ENCODE data around the gene PDCD4. TPM values are rescaled to one million over a fixed set of nuclear protein-coding genes. Genes with fewer than 3 reads are reported as not detected.

Gene PDCD4
- total and polyA plus RNA-seq, 10 of the 15 experiments (the other 5 are each of a cell fraction or from before 2014, with no cell fraction given) = 101 to 372 (median 171) TPM

DNA sequence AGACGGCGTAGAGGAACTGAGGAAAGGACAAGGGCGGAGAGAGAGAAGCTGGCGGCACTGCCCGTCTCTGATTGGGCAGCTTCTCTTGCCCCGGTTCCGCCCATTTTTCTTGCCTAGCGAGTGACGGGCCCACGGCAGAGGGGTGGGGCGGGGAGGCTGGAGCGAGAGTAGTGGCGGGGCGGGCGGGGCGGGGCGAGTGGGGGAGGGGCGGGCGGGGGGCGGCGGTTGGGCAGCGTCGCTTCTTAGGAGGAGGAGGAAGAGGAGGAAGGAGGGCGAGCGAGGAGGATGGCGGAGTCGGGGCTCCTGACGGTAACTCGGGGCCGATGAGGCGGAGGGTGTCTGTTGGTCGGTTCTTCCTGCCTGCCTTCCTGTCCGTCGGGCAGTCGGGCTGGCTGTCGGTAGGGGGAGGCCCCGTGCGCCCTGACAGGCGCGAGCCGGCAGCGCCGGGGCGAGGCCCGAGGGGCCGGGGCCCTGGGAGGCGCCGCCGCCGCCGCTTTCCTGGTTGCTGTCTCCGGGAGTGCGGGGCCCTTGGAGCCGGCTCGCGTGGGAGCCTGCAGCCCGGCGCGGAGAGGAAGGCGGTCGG lies 47.7 kb downstream of the PDCD4 start, which contains the start of gene SHOC2 (continued):
- TF ChIP-seq, protein P1, sequence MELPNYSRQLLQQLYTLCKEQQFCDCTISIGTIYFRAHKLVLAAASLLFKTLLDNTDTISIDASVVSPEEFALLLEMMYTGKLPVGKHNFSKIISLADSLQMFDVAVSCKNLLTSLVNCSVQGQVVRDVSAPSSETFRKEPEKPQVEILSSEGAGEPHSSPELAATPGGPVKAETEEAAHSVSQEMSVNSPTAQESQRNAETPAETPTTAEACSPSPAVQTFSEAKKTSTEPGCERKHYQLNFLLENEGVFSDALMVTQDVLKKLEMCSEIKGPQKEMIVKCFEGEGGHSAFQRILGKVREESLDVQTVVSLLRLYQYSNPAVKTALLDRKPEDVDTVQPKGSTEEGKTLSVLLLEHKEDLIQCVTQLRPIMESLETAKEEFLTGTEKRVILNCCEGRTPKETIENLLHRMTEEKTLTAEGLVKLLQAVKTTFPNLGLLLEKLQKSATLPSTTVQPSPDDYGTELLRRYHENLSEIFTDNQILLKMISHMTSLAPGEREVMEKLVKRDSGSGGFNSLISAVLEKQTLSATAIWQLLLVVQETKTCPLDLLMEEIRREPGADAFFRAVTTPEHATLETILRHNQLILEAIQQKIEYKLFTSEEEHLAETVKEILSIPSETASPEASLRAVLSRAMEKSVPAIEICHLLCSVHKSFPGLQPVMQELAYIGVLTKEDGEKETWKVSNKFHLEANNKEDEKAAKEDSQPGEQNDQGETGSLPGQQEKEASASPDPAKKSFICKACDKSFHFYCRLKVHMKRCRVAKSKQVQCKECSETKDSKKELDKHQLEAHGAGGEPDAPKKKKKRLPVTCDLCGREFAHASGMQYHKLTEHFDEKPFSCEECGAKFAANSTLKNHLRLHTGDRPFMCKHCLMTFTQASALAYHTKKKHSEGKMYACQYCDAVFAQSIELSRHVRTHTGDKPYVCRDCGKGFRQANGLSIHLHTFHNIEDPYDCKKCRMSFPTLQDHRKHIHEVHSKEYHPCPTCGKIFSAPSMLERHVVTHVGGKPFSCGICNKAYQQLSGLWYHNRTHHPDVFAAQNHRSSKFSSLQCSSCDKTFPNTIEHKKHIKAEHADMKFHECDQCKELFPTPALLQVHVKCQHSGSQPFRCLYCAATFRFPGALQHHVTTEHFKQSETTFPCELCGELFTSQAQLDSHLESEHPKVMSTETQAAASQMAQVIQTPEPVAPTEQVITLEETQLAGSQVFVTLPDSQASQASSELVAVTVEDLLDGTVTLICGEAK (IDR thresholded peaks at IDR 0.05; ENCODE audit: borderline replicate concordance) = no peak

DNA sequence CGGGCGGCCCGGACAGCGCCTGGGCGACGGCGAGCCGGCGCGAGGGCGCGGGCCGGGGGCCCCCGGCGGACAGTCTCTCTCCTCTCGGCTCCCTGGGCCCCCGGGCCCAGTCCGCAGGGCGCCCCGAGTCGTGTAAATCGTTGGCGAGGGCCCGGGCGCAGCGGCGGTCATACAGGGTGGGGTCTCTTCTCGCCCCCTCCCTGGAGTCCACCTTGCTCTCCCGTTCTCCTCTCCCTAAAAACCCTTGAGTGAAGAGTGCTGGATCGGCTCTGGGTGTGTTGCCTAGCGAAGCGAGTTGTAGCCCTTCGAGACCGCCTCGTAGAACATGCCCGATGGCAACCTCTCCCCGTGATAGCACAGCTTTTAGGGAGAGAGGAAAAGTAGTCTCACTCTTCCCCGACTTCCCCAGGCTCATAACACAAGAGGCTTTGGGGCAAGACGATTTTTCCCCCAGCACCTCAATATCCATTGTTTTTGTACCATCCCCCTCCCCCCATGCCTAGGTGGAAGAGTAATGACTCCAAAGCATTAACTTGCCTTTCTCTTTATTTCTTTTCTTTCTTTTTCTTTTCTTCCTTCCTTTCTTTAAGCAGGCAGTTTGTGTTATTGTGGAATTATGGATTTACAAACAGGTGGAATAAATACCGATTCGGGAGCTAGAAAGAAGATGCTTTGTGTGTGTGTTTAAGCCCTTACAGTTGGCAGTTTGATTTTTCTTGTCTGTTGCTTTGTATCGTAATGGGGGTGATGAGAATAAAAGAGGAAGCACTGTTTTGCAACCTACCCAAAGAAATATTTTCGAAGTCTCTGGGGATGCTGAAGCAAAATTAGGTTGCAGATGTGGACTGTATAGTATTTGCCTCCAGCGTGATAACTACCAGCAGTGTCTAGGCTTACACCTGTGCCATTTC lies 48.5 kb downstream of the PDCD4 start:
- in situ Hi-C loops (cut with MboI) (no loop called here), intact Hi-C loops (cut with micrococcal nuclease; ENCODE audit: unreplicated experiment) (loop anchor here (1.0 to 10.0 kb wide), 6 partner anchors 41 to 615 kb away; partner anchors contain the start of gene SMNDC1)
- Histone ChIP-seq H3K9ac (ENCODE audit: control insufficient read depth, insufficient read depth, low read length) (peak overlapping the region; percentile 84), H3K36me3 (ENCODE audit: control insufficient read depth in 2 of 2, insufficient read depth in 2 of 2, low read length in 1 of 2) (peaks cover 0 to 2% of the 10 kb centered on the region in 2 experiments; a peak in 1 of 4 replicates), H2AFZ (ENCODE audit: control insufficient read depth, low read depth, low read length) (no peak overlapping the region), H3K27ac (ENCODE audit: control insufficient read depth, insufficient read depth) (peak overlapping the region; percentile 85), H3K4me2 (ENCODE audit: control insufficient read depth, insufficient read depth) (peak overlapping the region; percentile 17; the same call in 1 of the 2 replicates), H3K4me3 (peak overlapping the region; percentile 71), H3K79me2 (ENCODE audit: control insufficient read depth, insufficient read depth, low read length) (peaks cover 63% of the 10 kb centered on the region), H3K27me3 (replicated peaks in 1 of 2; ENCODE audit: control insufficient read depth in 2 of 2, insufficient read depth in 2 of 2, low read length in 1 of 2) (no peaks in the 10 kb centered on the region), H3K9me3 (replicated peaks; ENCODE audit: control insufficient read depth, insufficient read depth, low read length) (no peaks in the 10 kb centered on the region), H3K4me1 (ENCODE audit: control insufficient read depth, insufficient read depth, low read length) (peaks cover 10% of the 10 kb centered on the region; the same call in 1 of the 2 replicates), H4K20me1 (ENCODE audit: control insufficient read depth, insufficient read depth) (no peaks in the 10 kb centered on the region)
- BruUV-seq (replicated peaks) = no TSS peak
- ChIA-PET POLR2A (interaction anchor here (0.8 to 2.2 kb wide), 2 partner anchors 43 to 47 kb away, joined by 3 to 6 read pairs; no protein-coding TSS in a partner anchor), CTCF (interaction anchor here (1.3 to 4.1 kb wide), 3 partner anchors 26 to 117 kb away, joined by 4 to 16 read pairs (median 12); no protein-coding TSS in a partner anchor), SMC1A (ENCODE audit: uncharacterized antibody, unreplicated experiment) (interaction anchor here (0.9 to 6.4 kb wide), 10 partner anchors 9 to 204 kb away, joined by 3 to 48 read pairs (median 4); no protein-coding TSS in a partner anchor), RAD21 (ENCODE audit: unreplicated experiment) (interaction anchor here (0.8 to 4.5 kb wide), 5 partner anchors 8 to 146 kb away, joined by 3 to 28 read pairs (median 9); no protein-coding TSS in a partner anchor)
- ATAC-seq (peak; percentile 32), DNase-seq (ENCODE audit: low read depth, low spot score) (peak; percentile 69), FAIRE-seq (no peak)
- WGBS (ENCODE audit: insufficient coverage, insufficient replicate concordance, low lambda C conversion rate, missing lambda C conversion rate) = under 1% methylated on average over 42 of the region's 44 CpGs
- TF ChIP-seq, protein P2, sequence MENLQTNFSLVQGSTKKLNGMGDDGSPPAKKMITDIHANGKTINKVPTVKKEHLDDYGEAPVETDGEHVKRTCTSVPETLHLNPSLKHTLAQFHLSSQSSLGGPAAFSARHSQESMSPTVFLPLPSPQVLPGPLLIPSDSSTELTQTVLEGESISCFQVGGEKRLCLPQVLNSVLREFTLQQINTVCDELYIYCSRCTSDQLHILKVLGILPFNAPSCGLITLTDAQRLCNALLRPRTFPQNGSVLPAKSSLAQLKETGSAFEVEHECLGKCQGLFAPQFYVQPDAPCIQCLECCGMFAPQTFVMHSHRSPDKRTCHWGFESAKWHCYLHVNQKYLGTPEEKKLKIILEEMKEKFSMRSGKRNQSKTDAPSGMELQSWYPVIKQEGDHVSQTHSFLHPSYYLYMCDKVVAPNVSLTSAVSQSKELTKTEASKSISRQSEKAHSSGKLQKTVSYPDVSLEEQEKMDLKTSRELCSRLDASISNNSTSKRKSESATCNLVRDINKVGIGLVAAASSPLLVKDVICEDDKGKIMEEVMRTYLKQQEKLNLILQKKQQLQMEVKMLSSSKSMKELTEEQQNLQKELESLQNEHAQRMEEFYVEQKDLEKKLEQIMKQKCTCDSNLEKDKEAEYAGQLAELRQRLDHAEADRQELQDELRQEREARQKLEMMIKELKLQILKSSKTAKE (IDR thresholded peaks at IDR 0.05; ENCODE audit: low read depth, poor library complexity, severe bottlenecking) = peak; percentile 40
- TF ChIP-seq MEF2B (IDR thresholded peaks at IDR 0.05; ENCODE audit: partially characterized antibody, poor library complexity, severe bottlenecking) (peak; percentile 86), NFIC (IDR thresholded peaks at IDR 0.05; ENCODE audit: low read depth, low read length) (no peak), ZBED1 (IDR thresholded peaks at IDR 0.05; ENCODE audit: borderline replicate concordance) (0 out of 2 replicates have a peak, but pooled peaks have one; percentile 23), DPF2 (IDR thresholded peaks at IDR 0.05) (peak; percentile 3; the same call in 1 of the 2 replicates), NBN (IDR thresholded peaks at IDR 0.05) (peak; percentile 80; the same call in 1 of the 2 replicates), HDAC2 (IDR thresholded peaks at IDR 0.05) (no peak), SUPT20H (IDR thresholded peaks at IDR 0.05; ENCODE audit: borderline replicate concordance, control insufficient read depth, low read depth, low read length) (no peak), RAD21 (IDR thresholded peaks at IDR 0.05; ENCODE audit: insufficient read depth, low read depth, low read length) (no peak), SMAD5 (IDR thresholded peaks at IDR 0.05; ENCODE audit: low read depth) (0 out of 2 replicates have a peak, but pooled peaks have one; percentile 28)
- TF ChIP-seq, protein P3, sequence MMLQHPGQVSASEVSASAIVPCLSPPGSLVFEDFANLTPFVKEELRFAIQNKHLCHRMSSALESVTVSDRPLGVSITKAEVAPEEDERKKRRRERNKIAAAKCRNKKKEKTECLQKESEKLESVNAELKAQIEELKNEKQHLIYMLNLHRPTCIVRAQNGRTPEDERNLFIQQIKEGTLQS (IDR thresholded peaks at IDR 0.05; ENCODE audit: borderline replicate concordance, extremely low read depth, low read depth, low read length) = no peak

Measured in GM12878 (cell line).